ENCODE results near the gene DCLK2. TPM values are rescaled to one million over a fixed set of nuclear protein-coding genes. Genes with fewer than 3 reads are reported as not detected.
A peak's percentile ranks its signal among the peaks of the same experiment; 100 is the strongest.

The DCLK2 gene
- total RNA-seq, 1 donor from 2014 or later, result 2.0 TPM

DNA sequence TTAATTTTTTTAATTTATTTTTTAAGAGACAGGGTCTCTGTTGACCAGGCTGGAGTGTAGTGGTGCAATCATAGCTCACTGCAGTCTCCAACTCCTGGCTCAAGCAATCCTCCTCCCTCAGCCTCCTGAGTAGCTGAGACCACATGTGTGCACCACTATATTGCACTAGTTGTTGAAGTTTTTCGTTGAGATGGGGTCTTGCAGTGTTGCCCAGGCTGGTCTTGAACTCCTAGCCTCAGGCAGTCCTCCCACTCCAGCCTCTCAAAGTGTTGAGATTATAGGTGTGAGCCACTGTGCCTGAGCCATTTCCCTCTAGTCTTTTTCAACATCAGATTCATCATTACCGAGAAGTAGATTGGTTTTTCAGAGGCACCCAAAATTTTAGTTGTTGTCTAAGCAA, 165.7 kb downstream of the DCLK2 start:
- no peak for DNase-seq

DNA sequence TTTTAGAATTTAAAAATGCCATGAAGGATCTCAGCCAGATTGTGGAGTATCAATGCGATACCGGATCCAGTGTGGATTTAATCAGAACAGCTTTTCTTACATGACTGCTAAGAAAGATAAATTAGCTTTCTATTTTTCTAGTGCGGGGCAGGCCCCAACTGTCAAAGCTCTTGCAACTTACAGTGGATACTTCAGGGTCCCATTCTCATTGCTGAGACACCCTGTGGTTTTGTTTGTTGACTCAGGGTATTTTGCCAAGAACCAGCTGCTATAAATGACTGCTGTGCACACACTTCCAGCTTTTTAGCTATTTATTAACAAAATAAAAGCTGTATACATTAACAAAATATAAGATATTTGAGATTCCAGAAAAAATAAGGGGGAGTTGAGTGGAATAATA, 166.4 kb downstream of the DCLK2 start:
- DNase-seq, result no peak

DNA sequence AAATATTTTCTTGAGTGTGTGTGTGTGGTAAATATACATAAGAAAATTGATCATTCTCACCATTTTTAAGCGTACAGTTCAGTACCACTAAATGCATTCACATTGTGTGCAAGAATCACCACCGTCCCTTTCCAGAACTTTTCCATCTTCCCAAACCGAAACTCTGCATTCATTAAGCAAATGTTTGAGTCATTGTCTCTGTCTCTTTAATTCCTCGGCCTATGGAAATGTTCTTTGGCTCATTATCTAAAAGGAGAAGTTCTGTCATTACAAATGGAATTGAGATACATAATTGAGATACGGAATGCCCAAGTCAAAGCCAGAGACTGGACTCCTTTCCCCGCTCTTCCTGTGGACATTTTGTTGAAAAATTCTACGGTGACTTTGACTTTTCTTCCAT, 168.9 kb downstream of the DCLK2 start:
- no peak for DNase-seq

DNA sequence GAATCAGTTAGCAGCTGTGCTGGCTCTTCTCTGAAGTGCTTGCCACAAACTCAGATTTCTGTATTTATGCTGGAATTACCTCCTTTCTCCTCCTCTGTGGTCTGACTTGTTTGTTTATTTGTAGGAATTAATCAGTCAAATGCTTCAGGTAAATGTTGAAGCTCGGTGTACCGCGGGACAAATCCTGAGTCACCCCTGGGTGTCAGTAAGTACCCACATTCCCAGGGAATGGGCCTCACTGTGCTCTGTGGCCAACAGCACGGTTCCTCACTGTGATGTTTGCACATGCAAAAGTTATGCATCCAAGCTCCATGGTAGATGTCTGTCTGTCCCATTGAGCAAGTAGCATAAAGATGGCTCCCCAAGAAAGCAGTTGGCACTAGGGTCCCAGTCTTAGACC, 169.9 kb downstream of the DCLK2 start:
- no peak for DNase-seq

DNA sequence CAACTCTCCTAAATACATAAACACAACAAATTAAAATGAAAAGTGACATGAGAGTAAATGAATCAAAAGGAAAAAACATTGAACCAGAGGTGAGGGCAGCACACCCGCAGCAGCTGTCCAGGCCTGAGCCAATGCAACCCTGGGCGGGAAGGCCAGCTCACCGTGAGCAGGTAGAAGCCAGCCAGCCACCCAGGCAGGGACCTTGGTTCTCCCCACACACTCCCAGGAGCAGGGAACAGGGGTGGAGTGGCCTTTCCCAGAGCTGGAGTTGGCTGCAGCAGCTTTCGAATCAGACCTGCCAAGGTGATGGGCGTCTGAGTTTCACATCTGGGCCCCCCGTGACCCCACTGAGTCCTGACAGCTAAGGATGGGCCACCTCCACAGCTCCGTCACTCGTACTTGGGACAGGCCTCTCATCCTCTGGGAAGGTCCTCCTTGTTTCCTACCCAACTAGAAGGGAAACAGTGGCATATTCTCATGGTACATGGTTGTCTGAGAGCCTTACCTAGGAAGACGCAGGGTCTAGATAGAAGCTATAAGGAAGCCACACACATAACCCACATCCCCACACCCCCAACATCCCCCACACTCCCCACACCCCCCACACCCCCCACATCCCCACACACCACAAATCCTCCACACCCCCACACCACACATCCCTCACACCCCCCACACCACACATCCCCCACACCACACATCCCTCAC, 172.2 kb downstream of the DCLK2 start:
- DNase-seq, result no peak

DNA sequence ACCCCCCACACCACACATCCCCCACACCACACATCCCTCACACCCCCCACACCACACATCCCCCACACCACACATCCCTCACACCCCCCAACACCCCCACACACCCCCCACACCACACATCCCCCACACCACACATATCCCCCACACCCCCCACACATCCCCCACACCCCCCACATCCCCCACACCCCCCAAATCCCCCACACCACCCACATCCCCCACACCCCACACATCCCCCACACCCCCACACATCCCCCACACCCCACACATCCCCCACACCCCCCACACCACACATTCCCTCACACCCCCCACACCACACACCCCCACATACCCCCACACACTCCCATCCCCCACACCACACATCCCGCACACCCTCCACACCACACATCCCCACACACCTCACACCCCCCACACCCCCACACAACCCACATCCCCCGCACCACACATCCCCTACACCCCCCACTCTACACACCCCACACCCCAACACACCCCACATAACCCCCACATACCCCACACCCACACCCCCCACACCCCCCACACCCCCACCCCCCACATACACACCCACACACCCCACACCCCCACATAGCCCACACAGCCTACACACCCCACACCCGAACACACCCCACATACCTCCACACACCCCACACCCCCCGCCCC, 172.9 kb downstream of the DCLK2 start:
- DNase-seq, result no peak

DNA sequence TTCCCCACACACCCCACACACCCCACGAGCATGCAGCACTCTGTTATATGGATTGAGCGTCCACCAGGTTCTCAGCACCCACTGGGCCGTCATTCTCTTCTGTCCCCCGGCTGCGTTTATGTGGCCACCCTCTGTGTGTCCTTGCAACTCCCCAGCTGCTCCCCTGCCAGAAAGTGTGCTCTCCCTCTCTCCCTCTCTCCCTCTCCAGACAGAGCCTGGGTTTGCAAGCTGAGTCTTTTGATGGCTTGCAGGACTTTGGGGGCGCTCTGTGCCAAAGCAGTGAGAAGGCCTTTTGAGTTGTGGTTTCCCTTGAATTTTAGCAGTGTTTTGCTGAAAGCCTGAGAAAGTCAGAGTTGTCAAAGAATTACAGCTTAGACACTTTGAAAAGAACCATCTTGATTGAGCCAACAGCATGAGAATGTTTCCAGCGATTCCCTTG, 173.5 kb downstream of the DCLK2 start:
- DNase-seq, result no peak

DNA sequence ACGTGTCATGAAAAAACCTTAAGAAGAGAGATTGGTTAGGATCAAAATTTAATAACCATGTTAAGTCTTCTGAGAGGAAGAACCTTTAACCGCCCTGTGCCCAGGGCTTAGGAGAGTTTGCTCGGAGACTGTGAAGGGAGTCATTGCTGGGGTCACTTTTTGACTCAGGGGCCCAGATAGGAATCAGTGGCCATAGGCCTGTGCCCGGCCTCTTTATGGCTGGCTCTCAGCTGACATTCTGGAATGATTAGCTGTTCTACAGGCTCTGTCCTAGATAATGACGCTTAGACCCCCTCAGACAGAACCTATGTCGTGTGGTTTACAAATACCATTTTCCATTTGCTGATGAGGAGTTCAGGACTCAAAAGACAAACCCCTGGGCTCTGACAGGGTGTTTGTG, 174.1 kb downstream of the DCLK2 start:
- no peak for DNase-seq

DNA sequence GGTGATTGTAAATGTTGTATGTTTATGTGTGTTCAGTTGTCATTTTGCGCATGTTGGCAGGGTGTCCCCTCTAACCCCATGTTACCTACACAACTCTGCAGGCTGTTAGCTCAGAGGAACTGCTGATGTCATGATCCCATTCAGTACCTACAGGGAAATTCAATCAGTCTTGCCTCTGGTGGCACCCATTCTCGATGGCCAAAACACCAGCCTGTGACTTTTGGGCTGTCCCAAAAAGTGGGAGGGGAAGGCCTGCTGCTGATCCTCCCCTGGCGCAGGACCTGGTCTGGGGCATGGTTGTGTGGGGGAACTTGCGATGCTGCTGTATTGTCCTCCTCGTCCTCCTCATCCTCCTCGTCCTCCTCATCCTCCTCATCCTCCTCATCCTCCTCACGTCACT, 174.5 kb downstream of the DCLK2 start:
- no peak for DNase-seq

DNA sequence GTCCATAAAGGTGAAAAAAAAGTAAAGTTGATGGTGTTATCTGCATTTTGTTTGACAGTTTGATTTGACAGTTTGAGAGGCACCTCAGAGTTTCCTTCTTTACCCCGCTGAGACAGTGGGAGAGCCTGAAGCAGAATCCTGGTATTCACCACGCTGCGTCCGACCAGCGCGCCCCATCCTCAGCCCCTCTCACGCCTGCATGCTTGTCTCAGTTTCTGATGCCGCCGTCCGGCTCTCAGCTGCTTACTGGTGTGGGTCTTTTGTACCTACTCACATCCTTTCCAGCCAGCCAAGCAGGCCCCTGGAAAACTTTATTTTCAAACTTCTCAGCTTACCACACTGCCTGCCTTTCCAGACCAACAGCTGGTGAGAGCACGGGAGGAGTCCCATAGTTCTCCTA, 175.2 kb downstream of the DCLK2 start:
- DNase-seq, result no peak

DNA sequence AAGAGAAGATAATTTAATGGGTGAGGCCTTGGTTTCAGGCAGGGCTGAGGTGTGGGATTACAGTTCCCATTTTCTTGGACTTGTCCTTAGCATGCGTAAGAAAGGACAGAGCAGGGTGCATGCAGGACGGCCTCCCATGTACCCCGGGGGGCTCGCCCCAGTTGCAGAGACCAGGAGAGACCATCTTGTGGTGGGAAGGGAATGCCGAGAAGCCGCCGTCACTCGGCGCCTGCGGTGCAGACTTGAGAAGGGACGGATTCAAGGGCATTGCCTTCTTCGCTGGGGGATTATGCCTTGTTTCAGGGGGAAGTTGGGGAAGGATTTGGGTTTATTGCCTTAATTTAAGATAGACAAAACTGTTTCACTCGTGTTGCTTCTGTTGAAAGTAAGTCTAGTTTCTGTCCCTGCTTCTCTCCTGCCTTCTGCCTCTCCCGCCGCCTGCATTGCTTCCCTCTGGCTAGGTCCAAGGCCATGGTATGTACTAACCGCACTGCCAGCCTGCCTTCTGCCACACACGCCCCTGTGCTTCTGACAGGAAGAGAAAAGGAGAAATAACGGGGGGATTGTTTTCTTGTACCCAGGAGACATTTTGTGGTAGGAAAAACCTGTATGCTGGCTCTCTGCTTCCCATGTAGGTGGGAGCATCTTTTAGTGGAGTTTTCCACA, 175.9 kb downstream of the DCLK2 start:
- DNase-seq, result no peak

DNA sequence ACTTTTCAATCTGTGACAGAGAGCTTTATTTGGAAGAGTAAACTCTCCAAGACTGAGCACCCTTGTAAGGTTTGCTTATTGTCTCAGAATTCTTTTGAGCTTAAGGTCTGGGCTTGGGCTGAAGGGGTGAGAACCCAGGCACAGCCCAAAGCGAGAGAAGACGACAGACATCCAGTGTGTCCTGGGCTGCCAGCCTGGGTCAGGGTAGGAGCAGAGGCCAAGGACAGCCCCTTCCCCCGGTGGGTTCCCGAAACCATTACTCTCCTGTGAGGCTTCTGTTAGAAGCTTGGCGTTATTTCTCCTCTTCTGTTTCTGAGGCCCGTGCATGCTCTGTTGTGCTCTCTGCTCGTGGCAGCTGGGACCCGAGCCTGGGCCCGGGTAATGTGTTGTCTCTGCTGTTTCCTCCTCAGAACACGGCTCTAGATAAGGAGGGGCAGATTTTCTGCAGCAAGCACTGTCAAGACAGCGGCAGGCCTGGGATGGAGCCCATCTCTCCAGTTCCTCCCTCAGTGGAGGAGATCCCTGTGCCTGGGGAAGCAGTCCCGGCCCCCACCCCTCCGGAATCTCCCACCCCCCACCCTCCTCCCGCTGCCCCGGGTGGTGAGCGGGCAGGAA, 177.5 kb downstream of the DCLK2 start:
- no peak for DNase-seq

DNA sequence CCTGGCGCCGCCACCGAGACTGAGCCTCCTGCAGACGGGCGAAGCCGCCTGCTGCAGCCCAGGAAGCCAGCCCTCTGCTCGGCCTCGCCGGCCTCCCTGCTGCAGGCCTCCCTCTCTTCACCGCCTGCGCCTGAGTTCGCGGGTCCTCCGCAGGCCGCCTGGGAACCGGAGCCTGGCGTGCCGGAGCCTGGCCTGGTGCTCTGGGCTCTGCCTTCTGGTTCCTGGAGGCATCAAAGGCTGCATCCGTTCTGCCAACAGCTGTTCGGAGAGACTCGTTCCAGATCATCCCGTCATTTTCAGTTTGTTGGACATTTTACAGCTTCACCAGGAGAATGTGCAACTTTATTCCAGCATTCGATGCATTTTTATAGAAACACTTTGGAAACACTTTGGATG, 178.0 kb downstream of the DCLK2 start:
- DNase-seq, result no peak

DNA sequence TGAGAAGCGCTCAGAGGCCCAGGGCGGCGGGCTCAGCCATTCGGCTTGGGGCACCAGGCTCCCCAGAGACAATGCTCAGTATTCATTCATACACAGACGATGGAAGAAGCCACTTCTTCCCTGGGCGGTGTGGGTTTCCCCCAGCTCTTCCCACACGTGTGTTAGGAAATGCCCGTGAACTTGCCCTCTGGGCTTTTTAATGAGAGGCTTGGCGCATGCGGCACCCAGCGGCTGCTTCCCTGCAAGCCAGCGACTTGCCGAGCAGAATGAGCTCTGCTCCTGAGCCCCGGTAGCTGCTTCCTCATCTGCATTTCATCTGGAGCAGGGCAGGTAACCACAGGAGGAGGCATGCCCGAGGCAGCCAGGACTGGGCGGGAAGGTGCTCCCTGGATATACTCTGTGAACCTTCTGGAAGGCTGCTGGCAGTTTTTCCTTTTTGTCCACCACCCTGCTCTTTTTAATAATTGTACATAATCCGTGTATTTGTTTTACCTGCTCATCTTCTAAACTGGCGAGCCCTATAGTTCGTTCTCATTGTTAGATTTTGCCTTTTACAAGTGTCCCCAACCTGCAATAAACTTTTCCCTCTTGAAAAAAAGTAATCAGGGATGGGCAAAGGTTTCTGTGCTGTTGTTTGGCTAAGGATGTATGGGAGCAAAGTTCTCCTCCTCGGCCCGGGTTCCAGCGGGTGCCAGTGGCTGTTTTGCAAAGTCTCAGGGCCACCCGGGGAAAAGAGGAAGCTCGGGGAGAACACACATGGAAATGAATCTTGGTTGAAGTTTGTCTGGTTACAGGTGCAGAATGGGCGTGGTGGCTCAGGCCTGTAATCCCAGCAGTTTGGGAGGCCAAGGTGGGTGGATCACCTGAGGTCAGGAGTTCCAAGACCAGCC, 178.8 kb downstream of the DCLK2 start:
- no peak for DNase-seq

DNA sequence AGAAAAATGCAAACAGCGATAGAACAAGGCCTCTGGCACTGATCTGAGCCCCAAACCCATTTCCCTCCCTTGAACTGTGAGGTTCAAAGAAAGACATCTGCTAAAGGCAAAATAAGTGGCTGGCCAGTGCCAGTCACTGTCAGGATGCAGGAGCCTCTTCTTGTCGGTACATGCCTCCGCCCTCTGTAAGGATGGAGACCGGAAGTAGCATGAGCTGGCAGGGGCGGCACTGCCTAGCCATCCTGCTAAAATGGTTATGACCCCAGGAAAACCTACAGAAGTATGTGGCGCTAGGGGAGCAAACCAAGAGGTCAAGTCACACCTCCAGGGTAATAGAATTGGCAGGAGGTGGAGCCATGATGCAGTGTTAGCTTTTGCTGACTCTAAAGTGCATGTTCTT, 180.3 kb downstream of the DCLK2 start:
- DNase-seq, result no peak

DNA sequence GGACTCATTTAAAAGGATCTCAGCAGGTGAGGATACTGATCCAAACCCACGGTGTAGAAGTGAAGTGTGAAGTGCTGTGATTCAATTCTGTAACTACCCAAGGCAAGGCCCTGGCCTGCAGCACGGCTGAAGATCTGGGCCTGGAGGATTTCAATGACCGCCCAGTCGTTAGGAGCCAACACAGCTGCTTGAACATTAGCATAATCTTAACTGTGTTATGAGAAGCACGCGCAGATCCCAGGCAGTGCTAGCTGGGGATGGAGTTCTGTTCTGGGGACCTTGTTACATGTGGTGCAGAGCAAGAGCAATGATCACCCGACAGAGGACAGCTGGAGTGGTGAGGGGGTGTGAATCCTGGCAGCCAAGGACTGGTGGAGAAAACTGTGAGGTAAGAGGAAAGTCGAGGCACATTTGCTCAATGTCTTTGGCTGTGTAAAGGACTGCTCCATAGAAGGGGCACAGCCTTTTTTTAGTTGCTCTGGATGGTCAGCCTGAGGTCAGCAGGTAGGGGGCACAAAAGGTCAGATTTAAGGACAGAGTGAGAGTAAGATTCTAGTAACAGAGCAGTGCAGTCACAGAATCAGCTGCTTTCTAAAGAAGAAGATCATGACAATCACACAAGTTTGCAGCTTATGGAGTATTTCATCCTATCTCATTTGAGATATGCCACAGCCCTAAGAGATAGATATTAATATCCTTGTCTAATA, 181.8 kb downstream of the DCLK2 start:
- DNase-seq, result no peak

DNA sequence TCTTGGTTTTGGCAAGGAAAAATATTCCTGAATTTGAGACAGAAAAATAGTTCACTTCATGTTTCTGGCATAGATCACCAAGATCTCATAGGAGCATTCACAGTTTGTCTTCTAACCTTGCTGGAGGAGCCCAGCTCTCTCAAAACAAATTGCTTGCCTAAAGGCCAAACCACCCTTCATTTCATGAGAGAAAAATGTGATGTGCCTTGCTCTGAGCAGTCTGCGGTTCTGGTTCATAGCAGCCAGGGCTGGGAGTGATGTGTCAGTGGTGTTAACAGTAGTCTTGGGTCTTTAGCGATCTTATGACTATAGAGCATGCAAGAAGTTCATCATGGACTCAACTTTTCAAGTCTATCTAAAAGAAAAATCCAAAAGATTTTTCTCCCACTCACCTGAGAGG, 183.3 kb downstream of the DCLK2 start:
- DNase-seq, result no peak

DNA sequence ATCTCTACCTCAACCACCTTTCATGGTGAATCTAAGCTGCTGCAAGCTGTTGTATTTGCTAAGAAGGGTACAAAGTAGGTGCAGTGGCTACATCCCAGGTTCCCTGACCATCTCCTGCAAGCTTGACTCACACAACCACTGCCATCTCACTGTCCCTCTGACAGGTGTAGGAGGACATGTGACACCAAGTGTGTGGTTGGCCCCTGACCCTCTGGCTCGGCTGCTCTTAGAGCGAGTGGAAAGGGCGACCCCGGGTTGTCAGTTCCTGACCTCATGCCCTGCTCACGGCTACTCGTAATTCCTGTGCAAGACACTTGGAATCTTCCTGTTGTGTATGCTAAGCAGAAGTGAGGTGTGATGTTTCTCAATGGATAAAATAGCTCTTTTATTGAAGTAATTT, 184.4 kb downstream of the DCLK2 start:
- DNase-seq, result no peak

DNA sequence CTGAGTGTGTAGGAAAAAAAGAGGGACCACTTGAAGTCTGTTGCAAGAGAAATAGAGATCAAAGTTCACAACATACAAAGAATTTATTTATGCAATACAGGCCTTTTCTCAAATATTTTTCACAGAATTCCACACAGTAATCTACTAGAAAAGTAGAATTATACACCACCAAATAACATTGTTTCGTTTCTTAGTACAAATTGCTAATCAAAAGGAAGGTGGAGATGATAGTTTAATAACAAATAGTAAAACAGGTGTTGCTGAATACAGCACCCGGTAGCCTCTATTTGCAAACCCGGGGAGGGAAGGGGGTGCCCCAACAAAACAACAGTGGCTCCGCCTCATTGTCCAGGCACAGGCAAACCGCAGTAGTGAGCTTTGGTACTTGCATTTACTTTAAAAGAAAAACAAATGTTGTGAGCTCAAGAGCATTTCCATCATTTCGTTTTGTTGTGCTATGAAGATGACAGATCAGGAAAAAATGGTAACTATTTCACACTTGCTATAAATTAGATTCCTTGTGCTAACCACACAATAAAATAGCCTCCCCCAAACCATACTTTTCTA, 186.4 kb downstream of the DCLK2 start:
- DNase-seq, result no peak

DNA sequence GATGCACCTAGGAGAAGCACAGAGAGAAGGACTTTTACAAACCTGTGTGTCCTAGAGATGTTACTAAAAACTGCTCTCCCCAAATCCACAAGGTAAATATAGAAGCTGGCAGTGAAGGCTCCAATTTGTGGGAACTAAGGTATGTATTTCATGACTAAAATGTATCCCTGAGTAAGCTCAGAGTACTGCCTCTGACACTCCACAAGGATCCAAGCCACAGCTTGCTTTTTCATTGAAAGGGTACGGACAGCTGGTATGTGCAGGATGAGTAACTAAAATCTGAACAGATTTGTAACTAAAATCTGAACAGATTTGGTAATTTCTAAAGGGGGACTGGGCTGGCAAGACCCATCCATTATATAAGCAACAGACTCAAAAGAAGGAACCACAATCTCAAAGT, 187.6 kb downstream of the DCLK2 start:
- no peak for DNase-seq

DNA sequence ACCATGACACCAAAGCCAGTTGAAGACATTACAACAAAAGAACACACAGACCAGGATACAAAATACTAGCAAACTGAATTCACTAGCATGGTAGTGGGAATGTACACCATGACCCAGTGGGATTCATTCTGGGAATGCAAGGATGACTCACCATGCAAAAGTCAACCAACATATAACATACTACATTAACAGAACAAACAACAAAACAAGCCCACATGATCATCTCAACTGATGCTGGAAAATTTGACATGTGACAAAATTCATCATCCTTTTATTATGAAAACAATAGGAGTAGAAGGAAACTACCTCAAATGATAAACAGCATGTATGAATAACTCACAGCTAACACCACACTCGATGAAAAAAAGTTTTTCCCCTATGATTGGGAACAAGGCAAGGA, 190.2 kb downstream of the DCLK2 start:
- DNase-seq, result peak; percentile 41

DNA sequence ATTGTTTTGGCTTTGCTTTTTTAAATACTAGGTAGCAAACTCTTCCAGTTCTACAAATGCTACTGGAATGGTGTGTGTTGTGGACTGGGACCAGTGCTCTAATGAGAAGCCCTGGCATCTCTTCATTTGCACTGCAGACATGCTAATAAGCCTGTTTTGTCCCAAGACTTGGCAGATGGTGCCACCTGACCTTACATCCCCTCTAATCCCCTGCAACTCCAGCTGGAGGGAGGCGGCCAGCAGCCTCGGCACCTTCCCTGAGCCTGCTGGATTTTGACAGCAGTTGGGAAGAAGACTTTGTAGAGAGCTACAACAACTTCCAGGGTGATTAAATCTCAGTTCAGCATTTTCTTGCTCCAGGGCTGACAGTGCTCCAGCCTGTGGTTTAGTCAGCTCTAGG, 200.0 kb downstream of the DCLK2 start:
- no peak for DNase-seq
